ENCODE results near the gene RCL1.

GRCh38 chr9:4857163-4857810 is 64.5 kb downstream of the RCL1 start:
- TF ChIP-seq, protein P1, sequence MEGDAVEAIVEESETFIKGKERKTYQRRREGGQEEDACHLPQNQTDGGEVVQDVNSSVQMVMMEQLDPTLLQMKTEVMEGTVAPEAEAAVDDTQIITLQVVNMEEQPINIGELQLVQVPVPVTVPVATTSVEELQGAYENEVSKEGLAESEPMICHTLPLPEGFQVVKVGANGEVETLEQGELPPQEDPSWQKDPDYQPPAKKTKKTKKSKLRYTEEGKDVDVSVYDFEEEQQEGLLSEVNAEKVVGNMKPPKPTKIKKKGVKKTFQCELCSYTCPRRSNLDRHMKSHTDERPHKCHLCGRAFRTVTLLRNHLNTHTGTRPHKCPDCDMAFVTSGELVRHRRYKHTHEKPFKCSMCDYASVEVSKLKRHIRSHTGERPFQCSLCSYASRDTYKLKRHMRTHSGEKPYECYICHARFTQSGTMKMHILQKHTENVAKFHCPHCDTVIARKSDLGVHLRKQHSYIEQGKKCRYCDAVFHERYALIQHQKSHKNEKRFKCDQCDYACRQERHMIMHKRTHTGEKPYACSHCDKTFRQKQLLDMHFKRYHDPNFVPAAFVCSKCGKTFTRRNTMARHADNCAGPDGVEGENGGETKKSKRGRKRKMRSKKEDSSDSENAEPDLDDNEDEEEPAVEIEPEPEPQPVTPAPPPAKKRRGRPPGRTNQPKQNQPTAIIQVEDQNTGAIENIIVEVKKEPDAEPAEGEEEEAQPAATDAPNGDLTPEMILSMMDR (IDR thresholded peaks at IDR 0.05): no peak
- TF ChIP-seq POLR2AphosphoS5 (IDR thresholded peaks at IDR 0.05) (no peak), POLR2A (IDR thresholded peaks at IDR 0.05; ENCODE audit: low read depth) (no peak), EP300 (IDR thresholded peaks at IDR 0.05) (no peak)
